Embryonic facial prominence (tissue), 1 donor: ENCODE data around the gene MVD.
A peak's percentile ranks its signal among the peaks of the same experiment; 100 is the strongest.

Source experiments
- DNase-seq: peaks from one replicate; pipeline ENCODE4 v3.0.0-alpha.2; 2016; ENCODE audit errors: extremely low spot score

The MVD gene, protein sequence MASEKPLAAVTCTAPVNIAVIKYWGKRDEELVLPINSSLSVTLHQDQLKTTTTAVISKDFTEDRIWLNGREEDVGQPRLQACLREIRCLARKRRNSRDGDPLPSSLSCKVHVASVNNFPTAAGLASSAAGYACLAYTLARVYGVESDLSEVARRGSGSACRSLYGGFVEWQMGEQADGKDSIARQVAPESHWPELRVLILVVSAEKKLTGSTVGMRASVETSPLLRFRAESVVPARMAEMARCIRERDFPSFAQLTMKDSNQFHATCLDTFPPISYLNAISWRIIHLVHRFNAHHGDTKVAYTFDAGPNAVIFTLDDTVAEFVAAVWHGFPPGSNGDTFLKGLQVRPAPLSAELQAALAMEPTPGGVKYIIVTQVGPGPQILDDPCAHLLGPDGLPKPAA

DNA sequence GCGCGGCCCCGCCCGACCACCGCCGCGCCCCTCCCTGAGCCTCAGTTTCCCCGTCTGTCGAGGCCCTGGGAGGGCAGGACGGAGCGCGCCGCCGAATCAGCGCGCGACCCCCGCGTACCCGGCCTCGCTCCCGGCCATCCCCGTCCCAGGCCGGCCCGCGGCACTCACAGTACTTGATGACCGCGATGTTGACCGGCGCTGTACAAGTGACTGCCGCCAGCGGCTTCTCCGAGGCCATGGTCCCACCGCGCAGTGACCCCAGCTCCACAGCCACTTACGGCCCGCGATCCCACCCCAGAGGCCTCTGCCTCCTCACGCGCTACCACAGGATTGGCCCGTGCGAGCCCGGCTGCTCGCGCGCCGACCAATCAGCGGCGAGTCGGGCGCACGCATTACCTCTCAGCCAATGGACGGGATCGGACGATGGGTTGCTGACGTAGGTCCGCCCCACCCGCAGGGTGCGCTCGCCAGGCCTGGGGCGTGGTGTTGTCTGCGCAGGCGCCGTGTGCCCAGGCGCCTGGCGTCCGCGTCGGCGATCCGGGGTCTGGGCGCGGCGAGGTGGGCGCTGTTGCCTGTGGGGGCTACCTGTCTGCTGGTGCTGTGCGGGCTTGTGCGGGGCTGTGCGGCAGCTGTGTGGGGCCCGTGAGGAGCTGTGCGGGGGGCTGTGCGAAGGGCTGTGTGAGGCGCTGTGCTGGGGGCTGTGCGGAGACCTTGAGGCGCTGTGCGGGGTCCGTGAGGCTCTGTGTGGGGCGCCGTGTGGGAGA, at the start of gene MVD:
TSS of gene MVD (minus strand) at position 249 of the 764 bp plus-strand sequence. CDS start at position 238, 11 bp downstream.
- peak; percentile 95 for DNase-seq

DNA sequence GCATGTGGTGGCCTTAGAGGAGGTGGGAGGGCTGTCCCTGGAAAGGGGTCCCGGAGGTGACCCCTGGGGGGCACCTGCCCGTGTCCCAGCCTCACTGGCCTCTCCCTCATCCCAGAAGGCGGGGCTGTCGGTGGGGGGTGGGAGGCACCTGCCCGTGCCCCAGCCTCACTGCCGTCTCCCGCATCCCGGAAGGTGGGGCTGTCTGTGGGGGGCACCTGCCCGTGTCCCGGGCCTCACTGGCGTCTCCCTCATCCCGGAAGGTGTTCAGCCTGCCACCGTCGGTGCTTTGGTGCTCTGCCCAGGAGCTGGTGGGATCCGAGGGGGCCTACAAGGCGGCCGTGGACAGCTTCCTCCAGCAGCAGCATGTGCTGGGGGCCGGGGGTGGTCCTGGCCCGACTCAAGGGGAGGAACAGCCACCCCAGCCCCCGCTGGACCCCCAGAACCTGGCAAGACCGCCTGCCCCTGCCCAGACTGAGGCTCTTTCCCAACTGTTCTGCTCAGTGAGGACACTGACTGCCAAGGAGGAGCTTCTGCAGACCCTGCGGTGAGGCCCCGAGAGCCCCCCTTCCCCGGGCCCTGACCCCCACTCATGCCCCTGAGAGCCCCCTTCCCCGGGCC, 49.6 kb upstream of the MVD start:
- no peak for DNase-seq

DNA sequence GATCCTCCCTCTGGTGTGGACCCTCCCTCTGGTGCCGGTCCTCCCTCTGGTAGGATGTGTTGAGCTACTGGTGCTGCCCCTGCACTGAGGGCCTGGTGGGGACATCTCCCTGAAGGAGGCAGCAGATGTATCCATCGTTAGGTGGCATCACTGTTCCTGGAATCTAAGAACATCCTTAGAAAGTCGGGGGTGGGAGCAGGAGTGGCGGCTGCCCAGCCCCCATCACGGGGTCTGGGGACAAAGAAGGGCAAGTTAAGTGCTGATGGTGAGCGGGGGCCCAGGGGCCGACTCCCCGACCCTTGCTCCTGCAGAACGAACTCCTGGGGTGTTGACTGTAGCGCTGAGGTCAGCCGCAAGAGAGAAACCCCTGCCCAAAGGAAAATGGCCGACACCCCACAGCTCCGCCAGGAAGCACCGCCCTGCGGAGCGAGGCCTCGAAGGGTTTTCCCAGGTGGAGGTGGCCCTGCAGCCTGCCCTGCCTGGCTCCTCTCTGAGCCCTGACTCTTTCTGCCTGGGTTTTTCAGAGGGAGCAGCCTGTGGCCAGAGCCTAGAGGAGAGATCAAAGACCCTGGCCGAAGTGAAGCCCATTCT, 49.0 kb upstream of the MVD start:
- no peak for DNase-seq

DNA sequence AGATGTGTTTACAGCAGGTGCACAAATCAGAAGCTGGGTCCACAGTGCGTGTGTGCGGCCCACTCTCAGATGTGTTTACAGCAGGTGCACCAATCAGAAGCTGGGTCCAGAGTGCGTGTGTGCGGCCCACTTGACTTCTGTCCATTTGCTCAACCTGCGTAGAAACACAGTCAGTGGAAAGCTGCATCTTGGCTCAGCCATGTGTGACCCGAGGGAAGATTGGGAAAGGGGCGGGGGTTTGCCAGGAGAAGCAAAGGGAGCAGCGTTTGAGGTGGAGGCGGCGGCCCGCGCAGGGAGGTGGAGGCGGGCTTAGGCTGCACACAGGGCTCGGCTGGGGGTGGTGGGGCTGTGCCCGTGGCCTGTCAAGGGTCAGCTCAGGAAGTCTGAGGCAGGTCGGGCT, 47.7 kb upstream of the MVD start:
- DNase-seq = no peak

DNA sequence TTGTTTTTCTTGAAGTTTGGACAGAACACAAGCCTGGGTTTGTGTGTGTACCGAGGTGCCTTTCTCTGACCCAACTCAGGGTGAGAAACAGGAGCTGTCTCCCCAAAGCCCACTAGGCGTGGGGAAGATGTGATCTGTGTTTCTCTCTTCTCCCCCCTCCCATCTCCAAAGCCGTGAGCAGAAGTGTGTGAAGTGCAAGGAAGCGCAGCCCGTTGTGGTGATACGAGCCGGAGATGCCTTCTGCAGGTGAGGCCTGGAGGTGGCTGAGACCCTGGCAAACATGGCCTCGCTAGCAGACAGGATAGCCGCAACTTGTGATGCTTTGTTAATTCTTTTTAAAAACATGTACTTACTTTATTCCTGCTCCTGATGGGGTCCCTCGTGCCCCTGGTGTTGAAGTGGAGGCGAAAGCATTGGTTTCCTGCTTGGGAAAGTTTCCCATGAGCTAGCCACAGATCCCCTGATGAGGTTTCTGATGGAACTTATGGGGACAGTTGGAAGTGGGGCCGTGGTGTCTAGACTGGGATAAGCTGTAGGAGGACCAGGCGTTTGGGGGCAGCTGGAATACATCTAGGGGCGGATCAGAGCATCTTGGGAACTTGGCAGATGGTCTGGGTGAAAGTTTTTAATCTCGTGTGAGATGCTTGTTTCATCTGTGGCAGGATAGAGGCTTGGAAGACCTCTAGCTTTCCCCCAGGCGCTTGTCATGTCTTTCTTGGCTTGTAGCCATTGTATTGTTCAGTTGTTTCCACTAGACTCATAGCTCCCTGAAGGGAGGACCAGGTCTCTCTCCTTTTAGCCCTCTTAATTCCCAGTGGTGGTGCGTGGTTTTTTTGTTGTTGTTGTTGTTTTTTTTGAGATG, 44.3 kb upstream of the MVD start:
- DNase-seq = no peak

DNA sequence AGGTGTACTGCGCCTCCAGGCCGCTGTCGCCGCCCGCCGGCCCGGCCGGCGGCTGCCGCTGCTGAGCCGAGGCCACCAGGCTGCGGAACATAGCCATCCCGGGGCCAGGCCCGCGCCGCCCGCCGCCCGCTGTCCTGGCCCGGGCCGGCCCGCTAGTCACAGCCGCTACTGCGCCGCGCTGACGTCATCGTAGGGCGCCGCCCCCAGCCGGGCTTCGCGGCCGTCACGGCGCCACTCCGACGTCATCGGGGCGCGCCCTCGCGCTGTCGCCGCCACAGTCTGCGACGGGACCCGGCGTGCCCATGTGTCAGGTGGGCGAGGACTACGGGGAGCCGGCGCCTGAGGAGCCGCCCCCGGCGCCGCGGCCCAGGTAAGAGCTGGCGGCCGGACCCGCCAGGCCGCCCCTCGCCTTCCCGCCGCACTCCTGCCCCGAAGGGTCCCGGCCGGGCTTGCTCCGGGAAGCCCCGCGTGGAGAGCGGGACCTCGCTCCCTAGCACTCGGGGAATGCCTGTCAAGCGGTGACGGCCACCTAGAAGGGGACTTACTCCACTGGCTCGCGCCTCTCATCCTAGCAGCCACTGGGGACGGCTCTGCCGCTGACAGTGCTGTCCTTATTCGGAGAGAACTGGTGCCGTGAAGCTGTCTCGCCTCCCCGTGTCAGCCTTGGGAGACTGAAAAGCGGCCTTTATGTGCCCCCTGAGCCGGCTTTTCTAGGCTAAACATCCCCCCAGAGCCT, 43.5 kb upstream of the MVD start, which contains the start of the genes CTU2 and RNF166:
TSS of gene CTU2 (plus strand) at position 275 of the 736 bp plus-strand sequence. CDS start at position 303, 28 bp downstream.
TSS of gene RNF166 (minus strand) at position 180 of the 736 bp plus-strand sequence. CDS start at position 97, 83 bp downstream.
- DNase-seq = peak; percentile 60

DNA sequence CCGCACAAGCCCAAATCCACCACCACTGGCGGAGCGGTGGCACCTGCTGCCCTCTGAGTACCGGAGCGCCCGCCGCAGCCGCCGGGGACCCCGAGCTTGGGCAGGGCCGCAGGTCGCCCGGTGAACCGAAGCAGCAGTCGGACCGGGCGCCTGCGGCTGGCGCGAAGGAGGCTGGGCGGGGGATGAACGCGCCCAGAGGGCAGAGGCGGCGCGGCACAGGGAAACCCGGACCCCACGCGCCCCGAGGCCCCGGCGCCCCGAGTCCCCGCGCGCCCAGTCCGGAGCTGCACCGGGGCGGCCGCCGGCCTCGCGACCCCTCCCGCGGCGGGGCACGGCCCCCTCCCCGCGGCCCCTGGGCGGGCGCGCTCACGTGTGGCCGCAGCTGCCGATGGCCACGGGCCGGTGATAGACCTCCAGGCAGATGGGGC, 42.9 kb upstream of the MVD start:
- DNase-seq = no peak

DNA sequence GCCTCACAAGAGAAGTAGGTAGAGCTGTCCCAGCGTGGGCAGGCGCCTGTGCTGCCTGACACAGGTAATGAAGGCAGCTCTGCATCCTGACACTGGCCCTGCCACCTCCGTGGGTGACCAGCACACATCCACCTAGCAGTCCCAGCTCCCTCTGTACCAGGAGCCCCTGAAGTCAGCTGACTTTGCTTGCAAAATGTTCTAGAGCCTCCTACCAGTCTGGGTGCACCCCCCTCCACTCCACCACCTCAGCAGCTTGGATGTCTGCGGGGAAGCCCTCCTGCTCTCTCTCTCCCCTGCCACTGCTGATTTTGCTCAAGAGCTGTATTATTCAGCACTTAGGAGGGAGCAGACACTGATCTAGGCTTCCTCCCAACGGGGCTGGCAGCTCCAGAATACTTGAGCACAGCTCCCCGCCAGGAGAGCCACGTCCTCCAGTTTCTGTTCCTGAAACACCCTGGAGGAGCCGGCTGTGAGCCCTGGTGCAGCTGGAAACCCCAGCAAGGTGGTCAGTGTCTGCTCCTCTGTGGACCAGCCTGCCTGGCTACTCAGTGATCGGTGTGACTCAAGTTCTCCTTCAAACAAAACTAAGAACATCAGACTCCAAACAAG, 42.3 kb upstream of the MVD start:
- DNase-seq = no peak

DNA sequence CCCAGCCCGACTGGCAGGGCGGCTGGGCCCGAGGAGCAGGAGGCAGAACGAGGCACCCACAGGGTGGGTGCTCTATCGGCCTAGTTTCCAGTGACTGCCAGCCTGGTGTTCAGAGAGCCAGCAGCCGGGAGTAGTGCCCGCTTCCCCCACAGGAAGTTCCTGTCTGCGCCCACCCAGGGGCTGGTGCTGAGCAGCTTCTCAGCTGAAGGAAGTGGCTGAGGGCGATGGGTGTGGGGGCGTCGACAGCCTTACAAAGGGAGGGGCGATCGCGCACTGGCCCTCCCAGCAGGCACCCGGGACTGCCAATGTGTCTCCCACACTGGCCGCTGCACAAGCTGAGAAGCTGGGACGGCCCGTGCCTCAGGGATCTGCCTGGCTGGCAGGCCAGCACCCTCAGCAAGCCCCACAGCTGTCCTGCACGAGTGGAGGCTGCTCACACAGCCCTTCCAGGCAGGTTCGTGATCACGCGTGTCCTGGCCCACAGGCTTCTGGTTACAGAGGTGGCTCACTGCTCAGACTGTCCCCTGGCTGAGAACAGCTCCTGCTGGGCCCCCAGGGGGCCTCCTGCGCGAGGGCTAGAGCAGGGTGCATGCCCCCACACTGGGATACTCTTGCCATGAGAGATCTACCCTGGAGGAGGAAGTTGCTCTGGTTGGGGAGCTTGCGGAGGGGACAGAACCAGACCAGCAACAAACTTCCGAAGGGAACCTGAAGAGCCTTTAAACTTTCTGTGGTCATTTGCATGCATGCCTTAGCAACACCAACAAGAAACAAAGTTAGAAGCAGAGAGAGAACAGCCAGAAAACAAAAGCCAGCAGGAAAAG, 40.8 kb upstream of the MVD start:
- no peak for DNase-seq

DNA sequence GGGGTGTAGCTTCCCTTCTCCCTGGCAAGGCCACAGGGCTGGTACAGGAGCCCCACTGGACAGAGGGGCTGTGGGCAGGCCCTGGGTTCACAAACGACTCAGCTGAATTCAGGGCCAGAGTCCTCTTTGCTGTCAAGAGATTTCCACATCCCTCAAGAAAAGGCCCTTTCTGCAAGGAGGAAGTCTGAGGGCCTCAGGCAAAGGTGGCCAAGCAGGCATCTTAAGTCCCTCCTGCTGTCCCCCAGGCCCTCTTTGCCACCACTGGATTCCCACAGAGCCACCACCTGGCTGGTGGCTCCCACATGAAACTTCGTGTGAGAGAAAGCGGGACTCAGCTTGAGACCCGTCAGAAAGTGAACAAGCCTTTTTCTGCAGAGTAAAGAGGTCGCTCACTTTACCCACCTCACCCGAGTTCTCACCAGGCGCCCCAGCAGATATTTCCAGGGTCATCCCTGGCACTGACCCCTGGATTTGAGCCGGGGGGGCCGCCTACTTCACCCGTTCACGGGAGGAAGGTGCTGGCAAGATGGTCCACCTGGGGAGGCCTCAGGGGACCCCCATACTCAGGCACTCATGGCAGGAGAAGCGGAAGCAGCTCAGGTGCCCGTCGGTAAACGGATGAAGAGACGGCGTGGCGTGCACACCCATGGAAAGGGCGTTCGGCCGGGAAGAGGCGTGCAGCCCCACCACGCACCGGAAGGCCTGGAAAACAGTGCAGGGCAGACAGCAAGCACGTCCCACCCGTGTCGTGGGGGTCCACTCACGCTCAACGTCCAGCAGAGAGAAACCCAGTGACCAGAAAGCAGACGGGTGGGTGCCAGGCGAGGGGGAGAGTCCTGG, 39.7 kb upstream of the MVD start:
- DNase-seq = no peak

DNA sequence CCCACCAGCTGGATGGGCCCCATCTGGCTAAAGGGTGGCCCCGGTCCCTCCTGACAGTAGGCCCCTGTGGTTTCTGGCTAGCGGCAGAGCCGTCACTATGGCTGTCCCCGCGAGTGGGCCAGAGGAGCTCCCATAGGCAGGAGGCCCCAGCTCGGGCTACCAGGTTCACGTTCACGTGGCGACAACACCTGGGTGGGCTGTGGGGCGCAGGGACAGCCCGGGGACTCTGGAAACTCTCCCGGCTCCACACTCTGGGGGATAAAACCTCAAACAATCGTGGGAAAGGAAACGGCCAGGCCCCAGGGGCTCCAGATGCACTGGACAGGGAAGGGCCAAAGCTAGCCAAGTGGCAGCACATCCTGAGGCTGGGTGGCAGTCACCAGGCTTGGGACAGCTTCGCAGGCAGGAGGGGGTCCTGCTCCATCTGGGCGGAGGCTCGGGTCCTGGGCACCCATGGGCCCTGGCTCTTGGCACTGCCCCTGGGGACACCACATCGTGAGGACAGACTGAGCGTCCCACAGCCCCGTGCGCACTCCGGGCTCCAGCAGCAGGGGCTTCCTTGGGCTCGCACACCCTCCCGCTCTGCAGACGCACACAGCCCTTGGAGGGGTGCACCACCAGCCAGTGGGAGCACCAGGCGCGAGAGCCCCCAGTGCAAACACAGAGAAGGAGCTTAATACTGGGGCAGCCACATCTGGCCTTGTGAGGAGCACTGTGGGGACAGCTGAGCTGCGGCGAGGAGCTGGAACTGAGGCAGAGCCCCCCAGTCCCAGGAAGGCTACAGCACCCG, 38.9 kb upstream of the MVD start:
- no peak for DNase-seq

DNA sequence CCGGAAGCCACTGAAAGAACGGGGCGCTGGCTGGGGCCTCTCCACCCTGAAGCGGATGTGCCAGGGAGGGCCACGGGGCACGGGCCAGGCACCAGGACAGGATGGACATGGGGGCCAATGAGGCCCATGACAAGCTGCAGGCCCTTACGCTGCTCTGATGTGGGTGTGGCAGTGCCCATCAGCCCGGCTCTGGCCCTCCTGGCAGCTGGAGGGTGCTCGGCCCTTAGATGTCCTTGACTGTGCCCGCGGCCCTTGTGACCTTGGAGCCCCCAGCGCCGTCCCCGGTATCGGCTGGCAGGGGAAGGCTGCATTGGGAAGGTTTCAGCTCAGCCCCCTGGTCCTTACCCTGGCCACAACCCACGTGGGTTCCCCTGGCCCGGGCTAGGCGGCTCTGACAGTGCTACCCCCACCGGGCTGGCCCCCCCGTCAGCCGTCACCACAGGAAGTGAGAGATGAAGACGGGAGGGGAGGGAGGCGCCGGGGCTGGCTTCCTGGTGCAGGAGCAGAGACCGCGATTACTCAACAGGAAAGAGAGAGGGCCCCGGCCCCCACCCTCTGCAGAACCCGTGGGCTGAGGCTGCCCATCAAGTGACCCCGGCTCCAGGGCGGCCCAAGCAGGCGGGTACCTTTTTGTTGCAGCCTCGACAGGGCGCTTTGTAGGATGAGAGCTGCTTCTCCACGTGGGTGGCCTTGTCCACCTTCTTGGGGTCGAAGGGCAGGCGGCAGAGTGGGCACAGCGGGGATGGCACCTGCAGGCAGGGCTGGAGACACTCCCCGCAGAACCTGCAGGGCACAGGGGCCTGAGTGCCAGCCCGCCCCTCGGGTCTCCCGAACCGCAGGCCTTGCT, 38.0 kb upstream of the MVD start:
- no peak for DNase-seq

DNA sequence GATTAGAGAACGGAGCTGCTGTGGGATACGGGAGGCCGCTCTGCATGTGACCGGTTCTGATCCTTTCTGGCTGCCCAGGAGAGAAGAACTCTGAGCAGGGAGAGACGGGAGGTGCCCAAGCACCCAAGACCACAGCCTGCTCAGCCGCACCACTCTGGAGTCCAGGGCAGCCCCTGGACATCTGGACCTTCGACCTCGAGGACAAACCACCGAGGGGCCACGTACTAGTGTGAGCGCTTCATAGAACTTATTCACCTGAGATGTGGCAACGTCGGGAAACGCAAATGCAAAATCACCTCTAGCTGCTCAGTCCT, 37.4 kb upstream of the MVD start:
- no peak for DNase-seq

DNA sequence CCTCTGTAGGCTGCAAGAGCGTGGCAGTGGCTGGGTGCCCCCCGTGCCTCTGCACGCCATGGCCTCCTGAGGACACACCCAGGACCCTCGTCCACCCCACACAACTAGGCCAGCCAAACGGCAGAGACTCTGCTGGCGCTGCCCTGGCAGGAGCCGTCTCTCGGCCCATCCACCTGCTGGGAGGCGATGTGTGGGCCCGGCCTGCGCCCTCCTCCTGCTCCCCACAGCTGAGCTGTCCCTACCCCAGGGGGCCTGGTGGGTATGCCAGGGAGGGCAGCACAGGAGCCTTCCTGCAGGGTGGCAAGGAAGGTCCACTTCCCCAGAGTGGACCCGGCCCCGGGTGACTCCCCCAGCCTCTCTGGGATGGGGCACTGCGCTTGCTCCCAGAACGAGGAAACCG, 36.3 kb upstream of the MVD start:
- no peak for DNase-seq

DNA sequence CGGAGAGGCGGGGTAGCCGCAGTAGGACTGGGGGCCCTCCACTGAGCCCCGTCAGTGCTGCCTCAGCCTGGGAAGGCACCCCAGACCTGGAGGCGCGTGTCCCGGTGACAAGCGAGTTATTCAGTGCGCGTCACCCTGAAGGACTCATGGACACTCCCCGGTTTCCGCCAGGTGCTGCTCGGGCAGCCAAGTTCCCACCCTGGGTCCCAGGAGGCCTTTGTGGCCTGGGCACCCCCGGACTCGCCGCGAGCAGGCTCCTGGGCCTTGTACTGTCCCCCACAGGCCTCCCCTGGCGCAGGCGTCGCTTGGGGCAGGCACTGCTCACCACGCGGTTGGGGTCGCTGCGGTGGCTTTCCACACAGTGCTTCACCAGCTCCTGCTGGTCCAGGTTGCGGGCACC, 35.8 kb upstream of the MVD start:
- DNase-seq = no peak

DNA sequence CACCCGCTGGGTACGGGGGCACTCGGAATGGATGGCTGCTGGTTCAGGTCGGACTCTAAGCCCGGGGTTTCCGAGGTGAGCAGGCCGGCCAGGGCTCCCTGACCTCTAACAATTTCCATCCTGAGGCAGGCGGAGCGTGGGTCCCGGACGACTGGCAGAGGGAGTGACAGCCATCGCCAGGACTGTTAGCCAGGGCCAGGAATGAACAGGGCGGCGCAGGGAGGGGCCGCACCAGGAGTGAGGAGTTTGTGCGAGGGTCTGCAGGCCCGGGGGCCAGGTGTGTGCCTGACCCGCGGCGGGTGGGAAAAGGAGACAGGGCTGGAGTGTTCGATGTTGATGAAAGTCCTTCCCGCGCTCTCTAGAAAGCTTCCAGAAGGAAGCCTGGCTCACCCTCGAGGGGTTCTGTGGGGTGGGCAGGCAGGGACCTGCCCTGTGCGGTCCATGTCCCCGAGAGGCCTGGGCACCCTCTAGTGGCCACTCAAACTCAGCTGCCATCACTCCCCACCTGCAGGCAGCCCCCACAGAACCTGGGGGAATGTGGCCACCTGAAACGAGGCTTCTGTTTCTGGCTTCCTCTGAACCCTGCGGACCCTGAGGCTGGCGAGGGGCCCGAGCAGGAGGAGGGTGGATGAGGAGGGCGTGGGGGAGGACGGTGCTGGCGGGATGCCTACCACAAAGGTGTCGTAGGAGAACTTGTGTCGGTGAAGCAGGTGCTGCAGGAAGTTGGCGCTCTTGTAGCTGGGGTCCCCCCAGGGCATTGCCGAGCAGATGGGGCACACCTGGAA, 35.1 kb upstream of the MVD start:
- DNase-seq = no peak
